Transverse colon (tissue), 4 donors: ENCODE measurements around the gene ZDHHC11. TPM values are rescaled to one million over a fixed set of nuclear protein-coding genes. Genes with fewer than 3 reads are reported as not detected.

Experiments
- DNase-seq: peaks from one replicate; pipeline ENCODE4 v3.0.0-alpha.2; 2019
- H3K27ac ChIP-seq, 4 donors: fragments of 200-600 bp; sonication (generic); 2 replicates each; pipeline ENCODE4 v1.5.1; 2016 to 2018; ENCODE audit warnings: inconsistent platforms in 4 of 4
- H3K27me3 ChIP-seq: fragments of 200-600 bp; sonication (generic); 2 replicates; pipeline ENCODE4 v1.5.1; 2017; ENCODE audit warnings: inconsistent platforms
- H3K36me3 ChIP-seq, 4 donors: fragments of 200-600 bp; sonication (generic); 2 replicates each; pipeline ENCODE4 v1.5.1; 2017 to 2019; ENCODE audit warnings: inconsistent platforms in 4 of 4
- H3K4me1 ChIP-seq, 4 donors: fragments of 200-600 bp; sonication (generic); 2 replicates each; pipeline ENCODE4 v1.5.1; 2017 to 2020; ENCODE audit warnings: inconsistent platforms in 4 of 4
- H3K4me3 ChIP-seq, 4 donors: fragments of 200-600 bp; sonication (generic); 1 replicate in 1 of 4; 2 replicates in 3 of 4; pipeline versions ENCODE4 v1.5.1 to v1.6.1; 2017 to 2019; ENCODE audit warnings: inconsistent platforms in 4 of 4
- H3K9me3 ChIP-seq, 2 donors: fragments of 200-600 bp; sonication (generic); 2 replicates each; pipeline ENCODE4 v1.5.1; 2017 to 2019; ENCODE audit warnings: inconsistent platforms in 2 of 2
- EP300 ChIP-seq: sonication (generic); formaldehyde crosslinking; IDR thresholded peaks from one replicate; pipeline ENCODE4 v1.6.1; 2017; ENCODE audit warnings: antibody characterized with exemption, low read depth
- POLR2A ChIP-seq: fragments of 450-650 bp; IDR thresholded peaks from one replicate; pipeline ENCODE4 v1.6.1; 2016; ENCODE audit warnings: antibody characterized with exemption, mild to moderate bottlenecking, moderate library complexity
- POLR2AphosphoS5 ChIP-seq, 3 donors: sonication (generic); formaldehyde crosslinking; IDR thresholded peaks; one replicate each; pipeline ENCODE4 v1.6.1; 2016; ENCODE audit warnings: antibody characterized with exemption in 3 of 3
- WGBS, 2 donors: methylation state at CpG; one replicate each; pipeline ENCODE4 v1.1.5; 2018; ENCODE audit warnings: low coverage in 1 of 2; 5-methylcytosine and 5-hydroxymethylcytosine counted together
- in situ Hi-C, 4 donors: fragments of 200-750 bp; cut with MboI; loops; one replicate each; pipeline versions ENCODE4 v1.15.0 to v1.15.1; 2017; ENCODE audit warnings: low sequenced_read_pairs in 3 of 4, low pct_ligation_motif_present in 1 of 4, low pct_unique_long_range_greater_than_20kb in 1 of 4
- intact Hi-C: fragments of 100-400 bp; cut with DNase I; formaldehyde crosslinking; loops from one replicate; pipeline ENCODE4 v1.15.1; 2023; ENCODE audit warnings: low total_unique reads
- total RNA-seq, 4 donors: library from RNA; depleted of rRNA; stranded (reverse); fragments of >200 nt; gene quantifications; one replicate each; pipeline ENCODE4 v1.1.0, GENCODE V29; 2016
- TF ChIP-seq, protein P1 (sequence below), 5 experiments: fragments of 200-600 bp in 3 of 5; fragments of 450-650 bp in 2 of 5; sonication (generic) in 3 of 5; IDR thresholded peaks; 1 replicate in 2 of 5; 2 replicates in 3 of 5; pipeline ENCODE4 v1.5.1; 2016 to 2017; ENCODE audit warnings: antibody characterized with exemption in 5 of 5, inconsistent platforms in 3 of 5, mild to moderate bottlenecking in 2 of 5, moderate library complexity in 1 of 5

Gene ZDHHC11
- total RNA-seq, 4 donors from 2014 or later, result 1.2 to 15.0 (median 10.6) TPM

DNA sequence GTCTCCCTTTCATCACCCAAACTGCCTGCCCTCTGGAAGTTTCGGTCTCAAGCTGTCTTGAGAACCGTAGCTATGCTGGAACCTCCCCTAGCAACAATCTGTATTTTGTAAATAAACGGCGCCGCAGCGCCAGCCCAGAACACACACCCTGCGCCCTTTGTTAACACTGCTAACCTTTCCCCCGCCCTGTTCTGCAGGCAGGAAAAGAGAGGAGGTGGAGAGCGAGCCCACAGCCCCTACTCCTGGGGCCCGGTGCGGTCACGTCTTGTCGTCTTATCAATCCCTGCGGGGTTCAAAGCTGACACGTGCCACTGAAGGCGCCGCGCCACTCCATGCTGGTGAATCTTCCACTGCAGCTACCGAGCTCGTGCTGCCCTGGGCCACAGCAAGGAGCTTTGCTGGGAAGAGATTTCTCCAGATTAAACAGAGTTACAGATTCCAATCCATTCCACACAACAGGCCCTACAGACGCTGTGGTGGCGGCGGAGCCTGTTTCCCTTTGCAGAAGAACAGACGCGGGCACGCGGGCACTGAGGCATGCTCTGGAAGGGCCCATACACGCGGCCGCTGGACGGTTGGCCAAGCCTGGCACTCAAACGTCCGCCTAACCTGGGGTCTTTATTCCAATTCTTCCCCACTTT, 91.6 kb downstream of the ZDHHC11 start:
- intact Hi-C loops, result no loop called here

GRCh38 chr5:758698-759053, 92.1 kb downstream of the ZDHHC11 start:
- H3K36me3 ChIP-seq, result no peaks in the 10 kb centered on the region
- peak overlapping the region; percentile 42 to 82 (median 64) for H3K27ac ChIP-seq
- WGBS, 2 donors, result 19 to 62% methylated on average over 4 to 15 of the region's 15 CpGs
- intact Hi-C loops (no loop called here), in situ Hi-C loops (no loop called here)
- H3K4me1 ChIP-seq, result peaks cover 28 to 38% (median 33%) of the 10 kb centered on the region in 4 donors
- TF ChIP-seq POLR2A, result no peak
- TF ChIP-seq EP300, result no peak
- TF ChIP-seq POLR2AphosphoS5 (IDR thresholded peaks at IDR 0.05), result no peak
- TF ChIP-seq, protein P1, sequence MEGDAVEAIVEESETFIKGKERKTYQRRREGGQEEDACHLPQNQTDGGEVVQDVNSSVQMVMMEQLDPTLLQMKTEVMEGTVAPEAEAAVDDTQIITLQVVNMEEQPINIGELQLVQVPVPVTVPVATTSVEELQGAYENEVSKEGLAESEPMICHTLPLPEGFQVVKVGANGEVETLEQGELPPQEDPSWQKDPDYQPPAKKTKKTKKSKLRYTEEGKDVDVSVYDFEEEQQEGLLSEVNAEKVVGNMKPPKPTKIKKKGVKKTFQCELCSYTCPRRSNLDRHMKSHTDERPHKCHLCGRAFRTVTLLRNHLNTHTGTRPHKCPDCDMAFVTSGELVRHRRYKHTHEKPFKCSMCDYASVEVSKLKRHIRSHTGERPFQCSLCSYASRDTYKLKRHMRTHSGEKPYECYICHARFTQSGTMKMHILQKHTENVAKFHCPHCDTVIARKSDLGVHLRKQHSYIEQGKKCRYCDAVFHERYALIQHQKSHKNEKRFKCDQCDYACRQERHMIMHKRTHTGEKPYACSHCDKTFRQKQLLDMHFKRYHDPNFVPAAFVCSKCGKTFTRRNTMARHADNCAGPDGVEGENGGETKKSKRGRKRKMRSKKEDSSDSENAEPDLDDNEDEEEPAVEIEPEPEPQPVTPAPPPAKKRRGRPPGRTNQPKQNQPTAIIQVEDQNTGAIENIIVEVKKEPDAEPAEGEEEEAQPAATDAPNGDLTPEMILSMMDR (IDR thresholded peaks at IDR 0.05), result no peak
- H3K9me3 ChIP-seq, result no peaks in the 10 kb centered on the region
- no peak for DNase-seq
- H3K4me3 ChIP-seq, result no peak overlapping the region
- H3K27me3 ChIP-seq, result no peaks in the 10 kb centered on the region

More for the DNA sequence above, 91.6 kb downstream of the ZDHHC11 start:
- Histone ChIP-seq H3K4me3 (peak overlapping the region in 1 of 4 donors; percentile 21), H3K9me3 (no peaks in the 10 kb centered on the region), H3K36me3 (no peaks in the 10 kb centered on the region), H3K4me1 (peaks cover 28 to 38% (median 33%) of the 10 kb centered on the region in 4 donors), H3K27me3 (no peaks in the 10 kb centered on the region), H3K27ac (peak overlapping the region; percentile 42 to 82 (median 64))
- in situ Hi-C loops, result no loop called here
- TF ChIP-seq, protein P1 (IDR thresholded peaks at IDR 0.05), result no peak
- TF ChIP-seq POLR2AphosphoS5 (IDR thresholded peaks at IDR 0.05), result peak; percentile 52 to 72 (median 65)
- TF ChIP-seq EP300, result peak; percentile 86
- no peak for TF ChIP-seq POLR2A
- DNase-seq, result peak; percentile 84
- 24 to 46% methylated on average over 17 to 33 of the region's 33 CpGs for WGBS, 2 donors

GRCh38 chr5:757931-758697, 92.7 kb downstream of the ZDHHC11 start:
- no peak for TF ChIP-seq POLR2A
- no peak for TF ChIP-seq EP300
- no peaks in the 10 kb centered on the region for H3K27me3 ChIP-seq
- no peaks in the 10 kb centered on the region for H3K9me3 ChIP-seq
- intact Hi-C loops (no loop called here), in situ Hi-C loops (no loop called here)
- H3K36me3 ChIP-seq, result no peaks in the 10 kb centered on the region
- 50% methylated on average over 21 of the region's 21 CpGs; no CpG with 5 or more reads in 1 of the 2 donors for WGBS, 2 donors
- peak; percentile 60 for DNase-seq
- H3K4me1 ChIP-seq, result peaks cover 28 to 38% (median 33%) of the 10 kb centered on the region in 4 donors
- no peak overlapping the region for H3K4me3 ChIP-seq
- H3K27ac ChIP-seq, result peak overlapping the region; percentile 42 to 82 (median 64)

DNA sequence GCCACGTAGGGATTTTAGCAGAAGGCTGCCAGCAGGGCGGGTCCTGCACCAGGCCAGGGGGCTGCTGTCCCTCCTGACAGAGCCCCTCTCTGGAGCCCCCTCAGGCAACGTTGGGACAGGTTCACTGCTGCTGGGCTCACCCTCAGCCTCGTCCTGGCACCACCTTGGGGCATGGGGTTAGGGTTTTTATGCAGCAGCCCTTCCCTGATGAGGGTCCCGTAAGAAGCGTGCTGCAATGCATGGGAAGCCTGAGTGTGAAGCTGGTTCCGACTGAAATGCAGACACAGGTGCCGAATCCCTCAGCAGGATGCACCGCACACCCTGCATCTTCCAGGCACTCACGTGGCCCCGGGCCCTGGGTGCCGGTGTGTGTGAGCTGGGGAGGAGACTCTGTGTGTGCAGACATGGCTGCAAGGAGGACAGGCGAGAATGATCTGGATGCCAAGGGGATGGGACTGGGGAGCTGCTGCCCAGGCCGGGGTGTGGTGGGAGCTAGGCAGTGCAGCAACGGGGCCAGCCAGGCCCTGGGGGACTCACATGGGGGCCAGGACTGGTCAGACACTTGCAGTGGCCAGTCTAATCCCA, 93.3 kb downstream of the ZDHHC11 start:
- Histone ChIP-seq H3K4me3 (no peak overlapping the region), H3K27ac (peak overlapping the region in 2 of 4 donors; percentile 70 to 82), H3K9me3 (no peaks in the 10 kb centered on the region), H3K27me3 (no peaks in the 10 kb centered on the region), H3K36me3 (no peaks in the 10 kb centered on the region), H3K4me1 (peaks cover 28 to 38% (median 33%) of the 10 kb centered on the region in 4 donors)
- in situ Hi-C loops (no loop called here), intact Hi-C loops (no loop called here)
- DNase-seq, result peak; percentile 10
- 74% methylated on average over 15 of the region's 15 CpGs; no CpG with 5 or more reads in 1 of the 2 donors for WGBS, 2 donors
- TF ChIP-seq, protein P1 (IDR thresholded peaks at IDR 0.05), result no peak
- TF ChIP-seq EP300, result no peak
